ENCODE results near the gene ACTL9.

ACTL9 gene

DNA sequence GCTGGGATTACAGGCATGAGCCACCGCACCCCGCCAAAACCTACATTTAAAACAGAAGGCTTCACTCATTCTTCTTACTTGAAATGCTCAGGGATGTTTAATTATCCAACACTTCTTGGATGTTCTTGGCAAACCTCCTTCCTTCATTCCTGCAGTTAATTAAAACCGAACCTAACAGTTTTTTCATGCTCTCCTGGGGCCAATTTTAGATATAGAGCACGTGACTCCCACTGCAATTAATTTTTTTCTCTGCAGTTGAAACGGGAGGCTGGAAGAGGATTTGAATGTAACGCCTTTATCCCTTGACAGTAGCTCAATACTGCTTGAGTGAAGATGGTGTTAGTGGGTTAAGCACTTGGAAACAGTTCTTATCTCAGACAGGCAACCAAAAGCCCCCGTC lies 4.6 kb upstream of the ACTL9 start:
- Histone ChIP-seq H3K4me3 (ENCODE audit: extremely low read depth, insufficient read depth, low read length, poor library complexity, severe bottlenecking) (no peak overlapping the region), H3K9me3 (ENCODE audit: control insufficient read depth, low read length) (no peaks in the 10 kb centered on the region), H3K36me3 (ENCODE audit: control insufficient read depth, insufficient read depth, low read length) (no peaks in the 10 kb centered on the region), H3K4me1 (ENCODE audit: control insufficient read depth, insufficient read depth, low read length, poor library complexity, severe bottlenecking) (no peaks in the 10 kb centered on the region), H3K27ac (ENCODE audit: low read depth, low read length, severe bottlenecking) (no peak overlapping the region)
- 74 to 76% methylated on average over 3 of the region's 7 CpGs for WGBS, 2 experiments (ENCODE audit: insufficient coverage in 2 of 2)

DNA sequence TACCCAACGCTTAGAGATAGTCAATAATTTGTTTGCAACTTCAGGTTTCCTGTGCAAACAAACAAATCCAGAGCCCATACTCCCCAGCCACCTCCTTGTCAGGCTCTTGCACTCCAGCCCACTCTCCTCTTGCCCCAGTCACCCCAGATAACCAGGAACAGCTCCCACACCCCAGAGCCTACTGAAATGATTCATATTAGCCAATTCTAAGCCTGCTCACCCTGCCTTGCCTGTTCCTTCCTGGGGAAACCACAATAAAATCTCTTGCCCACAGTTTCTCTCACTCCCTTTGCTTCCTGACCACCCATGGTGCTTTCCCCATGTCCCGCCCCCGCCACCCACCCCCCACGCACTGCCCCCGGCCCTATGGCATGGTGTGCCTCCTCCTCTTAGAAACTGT lies 3.8 kb upstream of the ACTL9 start:
- H3K4me1 ChIP-seq (ENCODE audit: control insufficient read depth, insufficient read depth, low read length, poor library complexity, severe bottlenecking) = no peaks in the 10 kb centered on the region
- H3K9me3 ChIP-seq (ENCODE audit: control insufficient read depth, low read length) = no peaks in the 10 kb centered on the region
- no peaks in the 10 kb centered on the region for H3K36me3 ChIP-seq (ENCODE audit: control insufficient read depth, insufficient read depth, low read length)
- H3K4me3 ChIP-seq (ENCODE audit: extremely low read depth, insufficient read depth, low read length, poor library complexity, severe bottlenecking) = no peak overlapping the region
- 38% methylated on average over 1 of the region's 5 CpGs; no CpG with 5 or more reads in 1 of the 2 experiments for WGBS, 2 experiments (ENCODE audit: insufficient coverage in 2 of 2)
- no peak overlapping the region for H3K27ac ChIP-seq (ENCODE audit: low read depth, low read length, severe bottlenecking)

DNA sequence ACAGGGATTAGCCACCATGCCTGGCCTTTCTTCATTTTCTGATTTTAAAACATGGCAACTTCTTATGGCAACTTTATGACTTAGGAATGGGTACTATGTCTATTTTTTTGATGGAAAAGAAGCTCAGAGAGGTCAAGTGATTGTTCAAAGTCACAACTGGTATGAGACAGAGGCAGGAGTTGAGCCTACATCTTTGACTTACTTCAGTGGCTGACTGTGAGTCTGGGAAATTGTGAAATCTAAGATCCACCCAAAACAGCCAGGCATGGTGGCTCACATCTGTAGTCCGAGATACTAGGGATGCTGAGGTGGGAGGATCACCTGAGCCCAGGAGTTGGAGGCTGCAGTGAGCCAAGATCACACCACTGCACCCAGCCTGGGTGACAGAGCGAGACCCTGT lies 2.4 kb upstream of the ACTL9 start:
- Histone ChIP-seq H3K36me3 (ENCODE audit: control insufficient read depth, insufficient read depth, low read length) (no peaks in the 10 kb centered on the region), H3K4me1 (ENCODE audit: control insufficient read depth, insufficient read depth, low read length, poor library complexity, severe bottlenecking) (no peaks in the 10 kb centered on the region), H3K9me3 (ENCODE audit: control insufficient read depth, low read length) (no peaks in the 10 kb centered on the region), H3K27ac (ENCODE audit: low read depth, low read length, severe bottlenecking) (no peak overlapping the region), H3K4me3 (ENCODE audit: extremely low read depth, insufficient read depth, low read length, poor library complexity, severe bottlenecking) (no peak overlapping the region)
- 100% methylated on average over 2 of the region's 2 CpGs; no CpG with 5 or more reads in 1 of the 2 experiments for WGBS, 2 experiments (ENCODE audit: insufficient coverage in 2 of 2)

DNA sequence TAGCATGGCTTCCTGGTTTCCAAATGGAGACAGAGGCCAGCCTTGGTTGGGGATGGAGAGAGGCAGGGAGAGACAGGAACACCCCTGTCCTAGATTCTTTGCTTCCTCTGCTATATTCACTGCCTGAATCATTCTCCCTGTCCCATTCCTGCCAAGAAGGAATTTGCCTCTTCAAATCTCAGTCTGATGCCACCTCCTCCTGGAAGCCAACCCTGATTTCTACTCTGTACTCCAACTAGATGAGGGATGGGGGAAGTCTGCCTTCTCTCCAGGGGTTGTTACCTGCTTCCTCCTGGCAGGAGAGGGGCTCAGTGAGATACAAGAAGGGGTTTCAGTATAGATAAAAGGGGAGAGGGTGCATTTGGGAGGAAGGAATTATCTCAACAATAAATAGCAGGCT lies 1.3 kb upstream of the ACTL9 start:
- Histone ChIP-seq H3K36me3 (ENCODE audit: control insufficient read depth, insufficient read depth, low read length) (no peaks in the 10 kb centered on the region), H3K27ac (ENCODE audit: low read depth, low read length, severe bottlenecking) (no peak overlapping the region), H3K4me1 (ENCODE audit: control insufficient read depth, insufficient read depth, low read length, poor library complexity, severe bottlenecking) (no peaks in the 10 kb centered on the region), H3K9me3 (ENCODE audit: control insufficient read depth, low read length) (no peaks in the 10 kb centered on the region), H3K4me3 (ENCODE audit: extremely low read depth, insufficient read depth, low read length, poor library complexity, severe bottlenecking) (no peak overlapping the region)

DNA sequence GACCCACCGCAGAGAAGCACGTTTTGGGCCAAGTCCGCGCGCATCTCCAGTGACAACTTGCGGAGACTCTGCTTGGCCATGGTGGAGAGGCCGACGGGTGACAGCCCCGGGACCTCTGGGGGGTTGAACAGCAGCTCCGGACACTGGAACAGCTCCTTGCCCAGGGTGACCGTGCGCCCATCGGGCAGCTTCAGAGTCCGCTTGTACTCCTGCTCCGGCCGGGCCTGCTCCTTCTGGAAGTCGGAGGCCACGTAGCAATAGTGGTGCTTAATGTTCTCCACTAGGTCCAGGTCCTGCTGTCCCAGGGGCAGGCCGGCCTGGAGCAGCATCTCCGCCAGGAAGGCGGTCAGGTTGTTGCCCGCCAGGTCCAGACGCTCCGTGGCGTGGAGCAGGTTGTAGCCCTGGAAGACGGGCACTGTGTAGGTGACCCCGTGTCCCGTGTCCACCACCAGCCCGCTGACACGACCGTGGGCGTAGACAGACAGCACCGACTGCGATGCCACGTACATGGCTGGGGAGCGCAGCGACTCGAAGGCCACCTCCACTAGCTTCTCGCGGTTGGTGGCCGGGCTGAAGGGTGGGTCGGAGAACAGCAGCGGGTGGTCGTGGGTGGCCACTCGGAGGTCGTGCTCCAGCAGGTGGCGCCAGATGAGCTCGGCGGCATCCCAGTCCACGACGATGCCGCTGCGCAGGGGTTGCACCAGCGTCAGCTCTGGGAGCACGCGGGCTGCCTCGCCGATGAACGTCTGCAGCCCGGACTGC lies 743 bp downstream of the ACTL9 start:
- no peaks in the 10 kb centered on the region for H3K9me3 ChIP-seq (ENCODE audit: control insufficient read depth, low read length)
- 73 to 75% methylated on average over 59 to 60 of the region's 60 CpGs for WGBS, 2 experiments (ENCODE audit: insufficient coverage in 2 of 2)
- H3K4me3 ChIP-seq (ENCODE audit: extremely low read depth, insufficient read depth, low read length, poor library complexity, severe bottlenecking) = no peak overlapping the region
- H3K4me1 ChIP-seq (ENCODE audit: control insufficient read depth, insufficient read depth, low read length, poor library complexity, severe bottlenecking) = no peaks in the 10 kb centered on the region
- no peak overlapping the region for H3K27ac ChIP-seq (ENCODE audit: low read depth, low read length, severe bottlenecking)
- no peaks in the 10 kb centered on the region for H3K36me3 ChIP-seq (ENCODE audit: control insufficient read depth, insufficient read depth, low read length)

DNA sequence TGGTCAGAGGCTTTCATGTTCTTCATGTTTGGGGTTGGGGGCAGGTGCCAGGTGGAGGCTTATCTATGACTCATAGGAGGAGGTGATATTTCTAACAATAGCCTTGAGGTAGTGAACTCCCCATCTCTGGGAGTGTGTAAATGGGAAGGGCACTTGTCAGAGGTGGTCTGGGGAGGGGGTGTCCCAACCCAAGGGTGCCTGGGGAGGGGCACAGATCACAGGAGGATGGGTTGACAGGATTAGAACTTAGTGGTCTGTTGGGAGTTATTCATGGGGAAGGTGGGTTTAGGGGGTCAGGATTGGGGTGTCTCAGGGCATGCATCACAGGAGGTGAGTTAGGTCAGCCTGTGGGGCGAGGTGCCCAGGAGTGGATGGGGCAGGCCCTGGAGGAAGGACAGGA lies 1.6 kb downstream of the ACTL9 start:
- Histone ChIP-seq H3K36me3 (ENCODE audit: control insufficient read depth, insufficient read depth, low read length) (no peaks in the 10 kb centered on the region), H3K4me3 (ENCODE audit: extremely low read depth, insufficient read depth, low read length, poor library complexity, severe bottlenecking) (no peak overlapping the region), H3K4me1 (ENCODE audit: control insufficient read depth, insufficient read depth, low read length, poor library complexity, severe bottlenecking) (no peaks in the 10 kb centered on the region), H3K27ac (ENCODE audit: low read depth, low read length, severe bottlenecking) (no peak overlapping the region), H3K9me3 (ENCODE audit: control insufficient read depth, low read length) (no peaks in the 10 kb centered on the region)
- whole genome bisulfite sequencing, 2 experiments (ENCODE audit: insufficient coverage in 2 of 2) = 75% methylated on average over 1 of the region's 1 CpG

DNA sequence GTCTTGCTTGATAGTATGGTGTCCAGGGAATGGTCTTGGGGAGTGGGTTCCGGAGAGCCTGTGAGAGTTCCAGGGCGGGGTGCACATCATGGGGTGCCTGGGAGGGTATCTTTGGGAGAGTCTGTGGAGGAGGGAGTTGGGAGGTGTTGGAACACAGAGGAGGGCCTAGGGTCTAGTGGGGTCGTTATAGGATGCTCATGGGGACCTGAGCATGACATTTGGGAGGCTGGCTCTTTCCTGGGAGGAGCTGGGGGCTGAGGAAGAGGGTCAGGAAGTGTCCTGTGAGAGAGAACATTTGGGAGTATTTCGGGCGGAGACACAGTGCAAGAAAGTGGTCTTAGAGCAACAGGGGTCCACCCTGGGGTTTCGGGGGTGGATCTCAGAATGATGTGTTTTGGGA lies 2.7 kb downstream of the ACTL9 start:
- Histone ChIP-seq H3K4me1 (ENCODE audit: control insufficient read depth, insufficient read depth, low read length, poor library complexity, severe bottlenecking) (no peaks in the 10 kb centered on the region), H3K9me3 (ENCODE audit: control insufficient read depth, low read length) (no peaks in the 10 kb centered on the region), H3K4me3 (ENCODE audit: extremely low read depth, insufficient read depth, low read length, poor library complexity, severe bottlenecking) (no peak overlapping the region), H3K27ac (ENCODE audit: low read depth, low read length, severe bottlenecking) (no peak overlapping the region), H3K36me3 (ENCODE audit: control insufficient read depth, insufficient read depth, low read length) (no peaks in the 10 kb centered on the region)
- 71% methylated on average over 6 of the region's 6 CpGs for WGBS, 2 experiments (ENCODE audit: insufficient coverage in 2 of 2)

DNA sequence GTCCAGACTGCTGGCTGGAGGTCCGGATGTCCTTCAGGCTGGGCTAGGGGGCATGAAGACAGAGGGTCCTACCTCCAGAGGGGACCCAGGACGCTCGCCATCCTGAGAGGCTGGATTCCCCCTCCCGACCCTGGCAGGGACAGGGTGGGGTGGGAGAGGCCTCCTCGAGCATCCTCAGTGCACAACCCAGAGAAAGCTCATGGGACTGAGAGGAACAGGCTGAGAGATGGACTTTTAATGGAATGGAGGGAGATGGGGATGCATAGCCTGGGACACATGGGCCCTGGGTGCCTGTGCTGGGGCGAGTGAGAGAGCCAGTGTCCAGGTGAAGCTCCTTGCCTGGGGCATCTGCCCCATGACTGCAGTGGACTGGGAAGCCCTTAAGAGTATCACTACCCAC lies 3.1 kb downstream of the ACTL9 start:
- Histone ChIP-seq H3K4me3 (ENCODE audit: extremely low read depth, insufficient read depth, low read length, poor library complexity, severe bottlenecking) (no peak overlapping the region), H3K4me1 (ENCODE audit: control insufficient read depth, insufficient read depth, low read length, poor library complexity, severe bottlenecking) (no peaks in the 10 kb centered on the region), H3K9me3 (ENCODE audit: control insufficient read depth, low read length) (no peaks in the 10 kb centered on the region), H3K27ac (ENCODE audit: low read depth, low read length, severe bottlenecking) (no peak overlapping the region), H3K36me3 (ENCODE audit: control insufficient read depth, insufficient read depth, low read length) (no peaks in the 10 kb centered on the region)
- WGBS, 2 experiments (ENCODE audit: insufficient coverage in 2 of 2) = 64 to 73% methylated on average over 4 to 6 of the region's 6 CpGs

DNA sequence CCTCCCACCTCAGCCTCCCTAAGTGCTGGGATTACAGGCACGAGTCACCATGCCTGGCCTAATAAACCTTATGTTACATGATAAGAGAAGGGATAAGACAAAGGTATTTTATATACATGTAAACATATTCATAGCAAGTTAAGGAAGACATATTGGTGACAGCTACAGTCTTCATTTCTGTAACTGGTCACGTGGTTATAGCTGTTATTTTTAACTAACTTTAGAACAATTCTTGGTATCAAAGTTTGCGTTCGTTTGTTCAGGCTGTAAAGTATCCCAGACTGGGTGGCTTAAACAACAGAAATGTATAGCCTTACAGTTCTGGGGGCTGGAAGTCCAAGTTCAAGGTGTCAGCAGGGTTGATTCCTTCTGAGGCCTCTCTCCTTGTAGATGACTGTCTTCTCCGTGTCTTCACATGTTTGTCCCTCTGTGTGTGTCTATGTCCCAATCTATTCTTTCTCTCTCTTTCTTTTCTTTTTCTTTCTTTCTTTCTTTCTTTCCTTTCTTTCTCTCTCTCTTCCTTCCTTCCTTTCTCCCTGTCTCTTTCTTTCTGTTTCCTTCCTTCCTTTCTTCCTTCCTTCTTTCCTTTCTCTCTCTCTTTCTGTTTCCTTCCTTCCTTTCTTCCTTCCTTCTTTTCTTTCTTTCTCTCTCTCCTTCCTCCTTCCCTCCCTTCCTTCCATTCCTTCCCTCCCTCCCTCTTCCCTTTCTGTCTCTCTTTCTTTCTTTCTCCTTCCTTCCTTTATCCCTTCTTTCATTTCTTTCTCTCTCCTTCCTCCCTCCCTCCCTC lies 7.6 kb downstream of the ACTL9 start:
- no peaks in the 10 kb centered on the region for H3K36me3 ChIP-seq (ENCODE audit: control insufficient read depth, insufficient read depth, low read length)
- no peak overlapping the region for H3K27ac ChIP-seq (ENCODE audit: low read depth, low read length, severe bottlenecking)
- no peak overlapping the region for H3K4me3 ChIP-seq (ENCODE audit: extremely low read depth, insufficient read depth, low read length, poor library complexity, severe bottlenecking)
- peaks cover 4% of the 10 kb centered on the region for H3K9me3 ChIP-seq (ENCODE audit: control insufficient read depth, low read length)
- 29 to 89% methylated on average over 1 to 3 of the region's 5 CpGs for WGBS, 2 experiments (ENCODE audit: insufficient coverage in 2 of 2)
- H3K4me1 ChIP-seq (ENCODE audit: control insufficient read depth, insufficient read depth, low read length, poor library complexity, severe bottlenecking) = no peaks in the 10 kb centered on the region

DNA sequence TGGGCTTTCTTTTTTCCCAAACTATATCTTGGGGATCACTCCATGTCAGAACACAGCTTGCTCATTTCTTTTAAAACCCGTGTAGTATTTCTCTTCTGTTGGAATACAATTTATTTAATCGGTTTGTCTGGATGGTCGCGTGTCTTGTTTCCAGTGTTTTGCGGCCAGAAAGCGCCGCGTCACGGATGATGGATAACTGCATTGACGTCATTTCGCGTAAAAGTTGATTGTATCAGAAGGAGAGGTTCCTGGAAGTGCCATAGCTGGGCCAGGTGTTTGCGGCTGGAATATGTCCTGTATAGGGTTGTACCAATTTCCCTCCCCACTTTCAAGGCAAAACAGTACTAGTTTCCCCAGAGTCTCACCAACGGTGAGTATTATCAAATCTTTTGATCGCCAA lies 9.7 kb downstream of the ACTL9 start:
- Histone ChIP-seq H3K4me3 (ENCODE audit: extremely low read depth, insufficient read depth, low read length, poor library complexity, severe bottlenecking) (no peak overlapping the region), H3K4me1 (ENCODE audit: control insufficient read depth, insufficient read depth, low read length, poor library complexity, severe bottlenecking) (peaks cover 4% of the 10 kb centered on the region), H3K36me3 (ENCODE audit: control insufficient read depth, insufficient read depth, low read length) (no peaks in the 10 kb centered on the region), H3K9me3 (ENCODE audit: control insufficient read depth, low read length) (peaks cover 4% of the 10 kb centered on the region), H3K27ac (ENCODE audit: low read depth, low read length, severe bottlenecking) (no peak overlapping the region)
- 95 to 98% methylated on average over 8 to 14 of the region's 15 CpGs for WGBS, 2 experiments (ENCODE audit: insufficient coverage in 2 of 2)

DNA sequence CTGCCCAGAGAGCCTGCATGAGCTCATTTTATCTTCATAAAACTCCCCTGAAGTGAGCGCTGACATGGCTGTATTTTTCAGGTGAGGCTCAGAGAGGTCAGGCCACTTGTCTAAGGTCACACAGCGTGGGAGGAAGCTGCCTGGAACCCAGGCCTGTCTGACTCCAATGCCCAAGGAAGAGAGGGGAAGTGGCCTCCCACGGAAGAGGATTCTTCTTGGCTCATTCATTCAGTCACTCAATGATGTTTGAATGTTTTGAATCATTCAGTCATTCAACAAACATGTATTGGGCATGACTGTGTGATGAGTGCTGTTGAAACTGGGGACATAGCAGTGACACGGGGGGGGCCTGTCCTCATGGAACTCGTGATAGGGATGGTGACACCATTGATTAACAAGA lies 12.0 kb downstream of the ACTL9 start:
- 28 to 100% methylated on average over 2 to 4 of the region's 5 CpGs for WGBS, 2 experiments (ENCODE audit: insufficient coverage in 2 of 2)
- Histone ChIP-seq H3K27ac (ENCODE audit: low read depth, low read length, severe bottlenecking) (no peak overlapping the region), H3K9me3 (ENCODE audit: control insufficient read depth, low read length) (peaks cover 4% of the 10 kb centered on the region), H3K4me3 (ENCODE audit: extremely low read depth, insufficient read depth, low read length, poor library complexity, severe bottlenecking) (no peak overlapping the region), H3K36me3 (ENCODE audit: control insufficient read depth, insufficient read depth, low read length) (no peaks in the 10 kb centered on the region), H3K4me1 (ENCODE audit: control insufficient read depth, insufficient read depth, low read length, poor library complexity, severe bottlenecking) (peaks cover 17% of the 10 kb centered on the region)

Measured in mesodermal cell (in vitro differentiated cells).